Endometrium (tissue), 2 donors: Measurements from ENCODE around the gene TES.
"Not testable (repeated sequence)": the region's sequence is repeated elsewhere in the genome, so short reads cannot be mapped to it uniquely, and the experiment has no call there.

Experiments used
- FAIRE-seq: peaks from 2 replicates; lab custom pipeline; 2012; peaks lifted over from hg19 to GRCh38; lab: Jason Lieb, UNC
- donor health status: control.
- donor health status: control.

Gene TES

DNA sequence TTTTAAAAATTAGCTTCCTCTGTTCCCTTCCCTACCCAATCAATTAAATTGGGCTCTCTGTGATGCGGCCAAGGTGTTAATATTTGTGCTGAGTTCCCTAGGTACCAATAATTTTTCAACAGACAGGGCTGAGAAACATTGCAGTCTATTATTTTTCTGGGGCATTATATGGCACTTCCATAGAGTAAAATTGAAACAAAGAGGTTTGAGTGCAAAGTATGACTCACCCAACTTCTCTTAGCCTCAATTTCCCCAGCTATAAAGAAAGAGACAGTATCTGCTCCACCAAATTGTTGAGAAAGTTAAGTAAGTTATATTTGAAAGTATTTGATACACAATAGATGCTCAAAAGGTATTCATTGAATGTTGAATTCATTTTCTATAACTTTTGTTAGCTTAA lies 74.9 kb downstream of the TES start:
- FAIRE-seq = no peak

DNA sequence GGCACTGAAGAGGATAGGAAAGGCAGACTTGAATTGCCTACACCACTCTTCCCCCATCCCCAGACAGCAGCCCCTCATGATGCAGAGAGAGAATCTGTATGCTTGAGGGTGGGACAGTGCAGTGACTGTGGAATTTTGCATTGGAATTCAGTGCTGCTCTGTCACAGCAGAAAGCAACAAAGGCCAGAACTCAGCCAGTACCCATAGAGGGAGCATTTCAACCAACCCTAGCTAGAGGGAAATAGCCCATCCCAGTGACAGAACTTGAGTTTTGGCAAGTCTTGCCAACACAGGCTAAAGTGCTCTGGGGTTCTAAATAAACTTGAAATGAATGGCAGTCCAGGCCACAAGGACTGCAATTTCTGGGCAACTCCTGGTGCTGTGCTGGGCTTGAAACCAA lies 80.4 kb downstream of the TES start:
- FAIRE-seq = no peak

DNA sequence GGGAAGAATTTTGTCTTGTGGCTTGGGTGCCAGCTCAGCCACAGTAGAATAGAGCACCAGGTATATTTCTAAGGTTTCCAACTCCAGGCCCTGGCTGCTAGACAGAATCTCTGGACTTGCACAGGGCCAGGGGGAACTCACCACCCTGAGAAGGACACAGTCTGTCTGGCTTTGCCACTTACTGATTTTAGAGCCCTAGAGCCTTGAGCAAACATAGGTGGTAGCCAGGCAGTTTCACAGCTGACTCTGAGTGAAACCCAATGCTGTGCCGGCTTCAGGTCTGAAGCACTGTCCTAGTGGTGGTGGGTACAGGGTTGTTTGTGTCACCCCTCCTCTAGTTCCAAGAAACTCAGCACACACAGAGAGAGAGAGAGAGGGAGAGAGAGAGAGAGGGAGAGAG lies 81.6 kb downstream of the TES start:
- FAIRE-seq = no peak

DNA sequence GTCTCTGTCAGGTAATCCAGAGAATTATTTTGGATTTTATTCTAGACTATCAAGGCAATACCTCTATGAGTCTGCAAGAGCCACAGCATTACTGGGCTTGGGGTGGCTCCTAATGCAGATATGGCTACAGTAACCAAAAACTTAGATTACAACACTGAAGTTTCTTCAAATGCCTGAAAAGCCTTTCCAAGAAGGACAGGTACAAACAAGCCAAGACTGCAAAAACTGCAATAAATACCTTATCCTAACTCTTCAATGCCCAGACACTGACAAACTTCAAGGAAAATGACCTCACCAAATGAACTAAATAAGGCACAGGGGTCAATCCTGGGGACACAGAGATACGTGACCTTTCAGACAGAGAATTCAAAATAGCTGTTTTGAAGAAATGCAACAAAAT lies 82.0 kb downstream of the TES start:
- no peak for FAIRE-seq

DNA sequence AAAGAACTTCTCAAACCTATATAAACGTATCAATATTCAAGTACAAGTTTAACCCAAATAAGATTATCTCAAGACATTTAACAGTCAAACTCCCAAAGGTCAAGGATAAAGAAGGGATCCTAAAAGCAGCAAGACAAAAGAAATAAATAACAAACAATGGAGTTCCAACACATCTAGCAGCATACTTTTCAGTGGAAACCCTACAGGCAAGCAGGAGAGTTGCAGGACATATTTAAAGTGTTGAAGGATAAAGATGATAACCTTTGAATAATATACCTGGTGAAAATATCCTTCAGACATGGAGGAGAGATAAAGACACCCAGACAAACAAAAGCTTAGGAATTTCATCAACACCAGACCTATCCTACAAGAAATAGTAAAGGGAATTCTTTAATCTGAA lies 82.8 kb downstream of the TES start:
- no peak for FAIRE-seq

DNA sequence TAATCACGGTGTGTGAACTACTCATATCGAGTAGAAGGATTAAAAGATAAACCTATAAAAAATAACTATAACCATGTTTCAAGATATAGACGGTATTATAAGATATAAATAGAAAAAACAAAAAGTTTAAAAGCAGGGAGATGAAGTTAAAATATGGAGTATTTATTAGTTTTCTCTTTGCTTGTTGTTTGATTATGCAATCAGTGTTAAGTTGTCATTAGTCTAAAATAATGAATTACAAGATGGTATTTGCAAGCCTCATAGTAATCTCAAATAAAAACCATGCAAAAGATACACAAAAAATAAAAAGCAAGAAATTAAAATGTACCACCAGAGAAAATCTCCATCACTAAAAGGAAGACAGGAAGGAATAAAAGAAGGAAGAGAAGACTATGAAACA lies 83.3 kb downstream of the TES start:
- FAIRE-seq = no peak

DNA sequence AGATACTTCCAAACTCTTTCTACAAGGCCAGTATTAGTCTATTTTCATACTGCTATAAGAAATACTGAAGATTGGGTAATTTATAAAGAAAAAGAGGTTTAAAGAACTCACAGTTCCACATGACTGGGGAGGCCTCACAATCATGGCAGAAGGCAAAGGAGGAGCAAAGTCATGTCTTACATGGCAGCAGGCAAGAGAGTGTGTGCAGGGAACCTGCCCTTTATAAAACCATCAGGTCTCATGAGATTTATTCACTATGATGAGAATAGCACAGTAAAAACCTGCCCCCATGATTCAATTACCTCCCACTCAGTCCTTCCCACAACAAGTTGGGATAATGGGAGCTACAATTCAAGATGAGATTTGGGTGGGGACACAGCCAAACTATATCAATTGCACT lies 85.6 kb downstream of the TES start:
- not testable (repeated sequence) for FAIRE-seq

DNA sequence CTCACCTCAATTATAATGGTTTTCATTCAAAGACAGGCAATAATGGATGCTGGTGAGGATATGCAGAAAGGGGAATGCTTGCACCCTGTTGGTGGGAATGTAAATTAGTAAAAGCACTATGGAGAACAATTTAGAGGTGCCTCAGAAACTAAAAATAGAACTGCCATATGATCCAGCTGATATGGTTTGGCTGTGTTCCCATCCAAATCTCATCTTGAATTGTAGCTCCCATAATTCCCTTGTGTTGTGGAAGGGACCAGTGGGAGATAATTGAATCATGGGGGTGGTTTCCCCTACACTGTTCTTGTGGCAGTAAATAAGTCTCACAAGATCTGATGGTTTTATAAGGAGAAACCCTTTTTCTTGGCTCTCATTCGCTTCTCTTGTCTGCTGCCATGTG lies 87.7 kb downstream of the TES start:
- no peak for FAIRE-seq

DNA sequence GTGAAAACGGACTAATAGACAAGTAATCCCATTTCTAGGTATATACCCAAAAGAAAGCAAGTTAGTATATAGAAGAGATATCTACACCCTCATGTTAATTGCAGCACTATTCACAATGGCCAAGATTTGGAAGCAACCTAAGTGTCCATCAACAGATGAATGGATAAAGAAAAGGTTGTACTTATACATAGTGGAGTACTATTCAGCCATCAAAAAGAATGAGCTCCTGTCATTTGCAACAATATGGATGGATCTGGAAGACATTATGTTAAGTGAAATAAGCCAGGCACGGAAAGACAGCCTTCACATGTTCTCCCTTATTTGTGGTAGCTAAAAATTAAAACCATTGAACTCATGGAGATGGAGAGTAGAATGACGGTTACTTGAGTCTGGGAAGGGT lies 88.2 kb downstream of the TES start:
- no peak for FAIRE-seq

DNA sequence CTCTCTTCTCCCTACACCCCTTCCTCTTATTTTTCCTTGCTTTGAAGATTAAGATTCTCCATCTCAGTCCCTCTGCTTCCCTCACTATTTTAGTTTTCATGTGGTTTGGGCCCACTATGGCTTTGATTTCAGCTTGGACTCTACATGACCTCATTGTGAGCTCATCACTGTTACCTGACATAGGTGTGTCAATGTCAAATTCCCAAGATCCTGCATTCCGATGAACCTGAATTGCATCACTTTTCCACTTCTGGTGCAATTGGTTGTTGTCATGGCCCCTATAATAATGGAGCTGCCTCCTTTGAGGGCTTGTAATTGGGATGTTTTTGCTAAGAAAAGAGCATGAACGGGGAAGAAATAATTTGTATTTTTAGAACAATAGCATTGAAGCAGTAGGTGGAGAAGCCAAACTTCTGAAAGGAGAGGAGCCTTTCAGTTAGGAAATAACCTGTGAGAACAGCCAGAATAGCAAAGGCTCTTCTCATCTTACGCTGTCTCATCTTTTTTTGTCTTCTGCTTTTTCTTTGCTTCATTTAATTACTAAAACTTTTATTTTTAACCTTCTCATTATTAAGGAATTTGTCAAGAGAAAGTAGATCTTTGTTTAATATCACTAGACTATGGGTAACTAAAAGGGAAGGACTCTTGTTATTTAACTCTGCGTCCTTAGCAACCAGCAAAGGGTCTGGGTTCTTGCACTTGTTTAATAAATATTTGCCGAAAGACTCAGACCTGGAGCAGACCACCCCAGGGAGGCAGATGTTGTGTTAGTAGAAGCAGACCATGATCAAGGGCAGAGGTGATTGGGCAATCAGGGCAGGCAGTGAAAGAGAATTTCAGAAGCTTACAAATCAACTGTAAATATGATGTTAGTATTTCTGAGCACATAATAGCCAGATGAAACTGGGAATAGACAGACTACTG lies 95.4 kb downstream of the TES start:
- FAIRE-seq = no peak

DNA sequence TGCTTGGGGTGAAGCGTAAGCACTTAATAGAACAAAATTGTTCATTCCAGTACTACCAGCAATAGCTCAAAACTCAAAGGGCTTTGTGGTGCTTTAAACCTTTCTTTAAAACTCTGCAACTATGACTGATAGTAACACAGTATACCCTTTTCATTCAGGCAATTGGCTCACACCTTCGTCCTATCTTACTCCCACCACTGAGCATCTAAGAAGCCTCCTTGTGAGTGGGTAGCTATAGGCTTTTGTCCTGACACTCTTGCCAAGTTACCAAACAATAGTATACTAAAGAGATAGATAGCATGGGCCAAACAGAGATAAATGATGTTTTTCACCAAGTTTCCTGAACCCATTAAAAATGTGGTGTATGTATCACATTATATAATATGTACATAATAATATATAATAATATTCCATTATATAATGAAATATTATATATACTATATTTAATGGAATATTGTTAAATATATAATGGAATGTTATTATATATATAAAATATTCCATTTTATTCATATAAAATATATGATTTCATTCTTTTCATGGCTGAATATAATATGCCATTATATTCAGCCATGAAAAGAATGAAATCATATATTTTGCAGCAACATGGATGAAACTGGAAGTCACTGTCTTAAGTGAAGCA lies 96.2 kb downstream of the TES start:
- no peak for FAIRE-seq

DNA sequence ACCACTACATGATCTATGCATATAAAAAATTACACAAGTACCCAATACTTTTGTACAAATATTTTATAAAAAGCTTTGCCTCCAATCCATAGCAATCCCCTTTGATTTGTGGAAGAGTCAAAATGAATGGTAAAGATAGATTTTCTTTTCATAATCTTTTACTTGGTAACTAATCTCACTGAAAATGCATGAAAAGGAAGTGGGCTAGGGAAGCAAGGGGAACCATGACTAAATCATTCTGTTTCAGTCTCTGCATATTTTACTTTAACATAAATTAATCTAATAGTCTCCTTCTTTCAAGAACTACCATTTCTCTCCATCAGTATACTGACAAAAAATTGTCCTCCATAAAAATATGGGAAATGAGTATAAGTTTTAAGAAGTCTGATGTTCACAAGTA lies 96.9 kb downstream of the TES start:
- FAIRE-seq = no peak
